ENCODE data around the gene ITGA3.
A peak's percentile ranks its signal among the peaks of the same experiment; 100 is the strongest.

The ITGA3 gene

DNA sequence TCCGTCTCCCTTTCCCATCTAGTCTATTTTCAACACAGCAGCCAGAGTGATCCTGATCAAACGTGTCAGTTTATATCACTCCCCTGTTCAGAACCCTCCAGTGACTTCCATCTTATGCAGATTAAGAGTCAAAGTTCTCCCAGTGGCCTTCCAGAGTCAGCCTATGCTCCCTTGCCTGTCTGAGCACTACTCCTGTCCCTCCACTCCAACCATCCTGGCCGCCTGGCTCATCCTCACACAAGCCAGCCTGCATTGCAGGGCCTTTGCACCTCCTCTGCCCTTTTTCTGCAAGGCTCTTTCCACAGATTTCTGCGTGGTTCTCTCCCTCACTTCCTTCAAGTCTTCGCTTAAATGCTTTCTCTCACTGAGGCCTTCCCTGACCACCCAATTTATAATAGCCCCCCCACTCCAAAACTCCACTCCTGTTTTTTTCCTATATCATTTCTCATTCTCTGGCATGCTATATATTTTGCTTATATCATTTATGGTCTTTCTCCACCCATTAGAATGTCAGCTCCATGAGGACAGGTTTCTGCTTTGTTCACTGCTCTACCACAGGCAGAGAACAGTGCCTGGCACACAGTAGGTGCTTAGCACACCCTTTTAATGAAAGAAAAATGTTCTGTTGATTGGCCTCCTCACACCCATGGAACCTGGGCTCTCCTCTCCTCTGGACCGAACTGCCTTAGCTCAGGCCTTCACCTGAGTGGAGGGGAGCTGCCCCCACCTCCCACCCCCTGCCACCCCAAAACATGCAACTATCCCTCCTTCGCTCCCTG lies 64.8 kb downstream of the ITGA3 start:
- no peak for DNase-seq (ENCODE audit: low spot score)
- CTCF ChIA-PET = no interaction called here
- no peak for TF ChIP-seq CTCF (conservative IDR thresholded peaks at IDR 0.05; ENCODE audit: low read depth)
- POLR2A ChIA-PET (ENCODE audit: low non-redundant PET) = no interaction called here
- no peak overlapping the region for H3K27ac ChIP-seq

DNA sequence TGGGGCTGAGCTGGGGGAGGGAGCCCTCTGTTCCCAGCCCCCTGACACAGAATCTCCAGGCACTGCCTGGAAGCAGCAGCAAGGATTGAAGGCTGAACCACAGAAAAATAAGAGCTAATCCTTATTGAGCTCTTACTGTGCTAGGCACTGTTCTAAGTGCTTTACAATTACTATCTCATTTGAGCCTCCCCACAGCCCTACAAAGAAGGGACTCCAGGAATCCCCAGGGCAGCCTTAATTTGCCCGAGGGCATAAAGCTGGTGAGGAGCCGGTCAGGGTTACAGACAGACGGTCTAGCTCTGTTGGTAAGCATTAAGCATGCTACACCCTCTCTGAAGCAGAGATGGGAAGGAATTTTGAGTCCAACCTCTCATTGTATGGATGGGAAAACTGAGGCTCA lies 67.0 kb downstream of the ITGA3 start:
- CTCF ChIA-PET = interaction anchor here (1.0 to 1.5 kb wide), 2 partner anchors 16 to 39 kb away, joined by 3 to 6 read pairs; no protein-coding TSS in a partner anchor
- DNase-seq (ENCODE audit: low spot score) = no peak

DNA sequence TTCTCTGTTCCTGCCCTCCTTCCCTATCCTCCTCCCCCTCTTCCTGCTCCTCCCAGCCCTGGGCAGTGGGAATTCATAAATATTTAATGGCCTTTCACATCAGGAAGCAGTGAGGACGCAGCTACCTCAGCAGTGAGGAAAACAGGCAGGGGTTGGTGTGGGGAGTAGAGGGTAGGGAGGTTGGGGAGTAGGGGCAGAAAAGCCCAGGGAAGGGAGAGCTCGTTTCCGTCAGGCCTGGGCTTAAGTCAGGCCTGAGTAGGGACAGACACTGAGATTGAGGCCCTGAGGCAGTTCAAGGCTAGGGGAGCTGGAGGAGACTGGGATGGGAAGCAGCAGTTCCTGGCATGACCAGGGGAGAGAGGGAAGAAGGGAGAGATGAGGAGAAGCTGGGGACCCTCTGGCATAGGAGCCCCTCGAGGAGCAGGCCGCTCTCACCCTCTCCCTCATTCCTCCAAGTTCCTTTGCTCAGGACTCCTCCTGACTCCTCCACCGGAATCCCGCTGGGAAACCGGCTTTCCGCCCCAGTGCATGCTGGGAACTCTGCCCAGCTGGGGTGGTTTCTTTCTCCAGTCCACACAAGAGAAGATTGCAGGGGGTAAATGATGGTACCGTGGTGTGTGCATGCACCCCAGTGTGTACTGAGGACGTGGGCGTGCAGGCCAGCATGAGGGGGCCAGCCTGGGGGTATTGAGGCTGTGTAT lies 67.9 kb downstream of the ITGA3 start:
- no peak overlapping the region for H3K27ac ChIP-seq
- POLR2A ChIA-PET (ENCODE audit: low non-redundant PET) = no interaction called here
- DNase-seq (ENCODE audit: low spot score) = no peak
- TF ChIP-seq CTCF (conservative IDR thresholded peaks at IDR 0.05; ENCODE audit: low read depth) = no peak
- CTCF ChIA-PET = interaction anchor here (0.6 to 1.5 kb wide), 3 partner anchors 11 to 38 kb away, joined by 3 to 6 read pairs (median 4); no protein-coding TSS in a partner anchor

More for the DNA sequence above, 67.0 kb downstream of the ITGA3 start:
- POLR2A ChIA-PET (ENCODE audit: low non-redundant PET) = no interaction called here
- no peak for TF ChIP-seq CTCF (conservative IDR thresholded peaks at IDR 0.05; ENCODE audit: low read depth)
- H3K27ac ChIP-seq = no peak overlapping the region

- POLR2A ChIA-PET (ENCODE audit: low non-redundant PET) = no interaction called here
- H3K27ac ChIP-seq = no peak overlapping the region
- CTCF ChIA-PET = interaction anchor here (1.0 kb wide), 1 partner anchor 15 kb away, joined by 3 read pairs; no protein-coding TSS in a partner anchor
- DNase-seq (ENCODE audit: low spot score) = no peak
- no peak for TF ChIP-seq CTCF (conservative IDR thresholded peaks at IDR 0.05; ENCODE audit: low read depth)
Measured at GRCh38 chr17:50125420-50125997, 69.6 kb downstream of the ITGA3 start.

DNA sequence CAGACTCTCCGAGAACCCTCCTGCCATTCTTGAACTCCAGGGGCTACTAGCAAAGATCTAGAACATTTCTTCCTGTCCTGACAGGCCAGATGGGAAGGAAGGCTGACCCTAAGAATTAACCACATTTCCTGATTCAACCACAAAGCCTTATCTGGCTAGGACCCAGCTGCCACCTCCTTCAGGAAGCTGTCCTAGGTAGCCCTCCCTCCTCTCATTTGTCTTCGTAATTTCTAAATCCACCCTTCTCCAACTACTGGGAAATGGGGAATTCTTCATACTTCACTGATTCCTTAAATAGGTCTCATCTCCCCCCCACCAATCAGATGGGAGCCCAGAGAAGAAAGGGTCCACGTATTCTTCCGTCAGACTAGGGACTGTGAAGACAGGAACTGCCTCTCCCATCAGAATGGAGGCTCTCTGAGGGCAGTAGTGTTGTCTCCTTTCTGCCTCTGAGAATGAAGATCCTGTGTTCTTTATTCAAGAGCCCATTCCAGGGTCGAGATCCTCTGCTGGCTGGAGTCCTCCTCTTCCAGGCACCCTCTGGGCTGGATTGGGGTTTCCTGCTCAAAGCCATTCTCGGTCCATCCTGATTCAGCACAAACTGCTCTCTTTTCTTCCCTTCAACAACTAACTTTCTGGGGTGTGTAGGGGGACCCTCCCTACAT lies 71.9 kb downstream of the ITGA3 start:
- POLR2A ChIA-PET (ENCODE audit: low non-redundant PET) = no interaction called here
- DNase-seq (ENCODE audit: low spot score) = no peak
- no peak for TF ChIP-seq CTCF (conservative IDR thresholded peaks at IDR 0.05; ENCODE audit: low read depth)
- CTCF ChIA-PET = no interaction called here
- H3K27ac ChIP-seq = peak overlapping the region; percentile 28; the same call in 1 of the 2 replicates
